Naive thymus-derived CD4-positive, alpha-beta T cell (primary cell): ENCODE measurements around the gene SAMD1. TPM values are rescaled to one million over a fixed set of nuclear protein-coding genes. Genes with fewer than 3 reads are reported as not detected.

Source experiments
- ATAC-seq: fragments of 150-1000 bp; cut with Tn5 transposase; 2 replicates; pipeline ENCODE4 v1.10.0; 2021; ENCODE audit warnings: mild to moderate bottlenecking, moderate library complexity
- CTCF ChIA-PET: fragments of 350-600 bp; sonication (Branson Sonifier 250); formaldehyde crosslinking; loops from one replicate; lab custom pipeline; 2021; ENCODE audit warnings: antibody characterized with exemption; lab: Charles Lee
- POLR2A ChIA-PET: fragments of 350-600 bp; sonication (Branson Sonifier 250); formaldehyde crosslinking; loops from one replicate; lab custom pipeline; 2021; ENCODE audit warnings: antibody characterized with exemption, inconsistent platforms; lab: Charles Lee
- DNase-seq, 9 donors: peaks; one replicate each; pipeline versions ENCODE4 v3.0.0 to v3.0.0-alpha.2; 2020 to 2022; ENCODE audit warnings: mixed read lengths in 1 of 9
- H3K27ac ChIP-seq: one replicate; pipeline ENCODE4 v1.7.0; 2013; ENCODE audit warnings: mild to moderate bottlenecking, low read depth, low read length, moderate library complexity
- H3K27me3 ChIP-seq, 2 donors: one replicate each; pipeline ENCODE4 v1.7.0; 2013; ENCODE audit warnings: low read length in 2 of 2, mild to moderate bottlenecking in 2 of 2, moderate library complexity in 2 of 2; ENCODE audit not compliant: control insufficient read depth in 2 of 2, insufficient read depth in 2 of 2
- H3K36me3 ChIP-seq, 3 experiments: 1 replicate in 2 of 3; 2 replicates in 1 of 3; pipeline ENCODE4 v1.7.0; 2013; ENCODE audit warnings: low read length in 3 of 3, mild to moderate bottlenecking in 3 of 3, moderate library complexity in 1 of 3; ENCODE audit not compliant: insufficient read depth in 3 of 3, control insufficient read depth in 2 of 3
- H3K4me1 ChIP-seq, 2 donors: one replicate each; pipeline ENCODE4 v1.7.0; 2013; ENCODE audit warnings: low read length in 2 of 2, mild to moderate bottlenecking in 2 of 2, moderate library complexity in 1 of 2; ENCODE audit not compliant: control insufficient read depth in 2 of 2, insufficient read depth in 2 of 2
- H3K4me3 ChIP-seq: 2 replicates; pipeline ENCODE4 v1.7.0; 2013; ENCODE audit warnings: mild to moderate bottlenecking, low read length
- H3K9me3 ChIP-seq, 3 experiments: 1 replicate in 2 of 3; 2 replicates in 1 of 3; pipeline ENCODE4 v1.7.0; 2013; ENCODE audit warnings: low read length in 3 of 3; ENCODE audit not compliant: control insufficient read depth in 2 of 3
- H3K27ac Mint-ChIP-seq, 9 donors: one replicate each; pipeline ENCODE4 v1.8.0; 2020 to 2022; ENCODE audit warnings: mixed read lengths in 9 of 9, mild to moderate bottlenecking in 8 of 9, moderate library complexity in 5 of 9, inconsistent platforms in 2 of 9
- H3K27me3 Mint-ChIP-seq, 5 donors: one replicate each; pipeline ENCODE4 v1.8.0; 2021 to 2022; ENCODE audit warnings: mixed read lengths in 5 of 5, mild to moderate bottlenecking in 1 of 5
- H3K36me3 Mint-ChIP-seq, 5 donors: one replicate each; pipeline ENCODE4 v1.8.0; 2020 to 2022; ENCODE audit warnings: mixed read lengths in 5 of 5, mild to moderate bottlenecking in 3 of 5, inconsistent platforms in 1 of 5
- H3K4me1 Mint-ChIP-seq, 7 donors: one replicate each; pipeline ENCODE4 v1.8.0; 2020 to 2022; ENCODE audit warnings: mixed read lengths in 7 of 7, mild to moderate bottlenecking in 3 of 7, inconsistent platforms in 1 of 7
- H3K4me3 Mint-ChIP-seq, 10 donors: one replicate each; pipeline ENCODE4 v1.8.0; 2020 to 2022; ENCODE audit warnings: mild to moderate bottlenecking in 10 of 10, mixed read lengths in 10 of 10, moderate library complexity in 6 of 10, inconsistent platforms in 2 of 10
- H3K9me3 Mint-ChIP-seq, 11 donors: one replicate each; pipeline ENCODE4 v1.8.0; 2020 to 2022; ENCODE audit warnings: mixed read lengths in 11 of 11, mild to moderate bottlenecking in 4 of 11, inconsistent platforms in 1 of 11, moderate library complexity in 1 of 11
- intact Hi-C, 2 donors: fragments of 100-400 bp; cut with micrococcal nuclease; formaldehyde crosslinking; loops; one replicate each; pipeline ENCODE4 v1.15.1; 2023
- polyA plus RNA-seq, 2 donors: library from polyadenylated mRNA; unstranded; fragments of 300-500 nt; fragmentation: Illumina TruSeq; gene quantifications; one replicate each; pipeline ENCODE4 v1.2.3, GENCODE V29; 2021
- total RNA-seq, 6 experiments: library from RNA in 5 of 6; stranded (reverse) in 5 of 6; gene quantifications; 1 replicate in 5 of 6; 2 replicates in 1 of 6; pipeline ENCODE4 v1.2.3 and lab custom pipeline; 2021 to 2026

Gene SAMD1
- total and polyA plus RNA-seq, 7 experiments from 2014 or later: 3.0 to 87.3 (median 48.2) TPM

GRCh38 chr19:14089412-14089661 is 1.2 kb downstream of the SAMD1 start:
- peaks cover 0 to 14% (median 0%) of the 10 kb centered on the region in 3 experiments for H3K36me3 ChIP-seq
- H3K4me3 Mint-ChIP-seq: peak overlapping the region; percentile 64 to 97 (median 82)
- ATAC-seq (no peak), DNase-seq (peak in 3 of 9 donors; percentile 31 to 41 (median 41))
- intact Hi-C loops: loop anchor here in 1 of 2 donors (10.0 kb wide), 1 partner anchor 315 kb away; the partner anchor contains the start of gene C19orf53
- H3K27me3 ChIP-seq: no peaks in the 10 kb centered on the region
- no peak overlapping the region for H3K27ac ChIP-seq
- ChIA-PET CTCF (no interaction called here), POLR2A (interaction anchor here (0.6 to 2.1 kb wide), 4 partner anchors 14 to 319 kb away, joined by 3 to 9 read pairs (median 4); partner anchors contain the start of genes ASF1B and IL27RA)
- no peaks in the 10 kb centered on the region for H3K27me3 Mint-ChIP-seq
- H3K36me3 Mint-ChIP-seq: peaks cover 4 to 23% (median 7%) of the 10 kb centered on the region in 5 donors
- H3K27ac Mint-ChIP-seq: peak overlapping the region; percentile 44 to 95 (median 82)
- H3K9me3 ChIP-seq: peaks cover 0 to 8% (median 0%) of the 10 kb centered on the region in 3 experiments
- H3K4me1 Mint-ChIP-seq: peaks cover 11 to 17% (median 14%) of the 10 kb centered on the region in 7 donors
- no peak overlapping the region for H3K4me3 ChIP-seq
- H3K9me3 Mint-ChIP-seq: peaks cover 0 to 13% (median 3%) of the 10 kb centered on the region in 11 donors
- H3K4me1 ChIP-seq: peaks cover 8 to 10% of the 10 kb centered on the region in 2 donors

- POLR2A ChIA-PET: interaction anchor here (0.6 to 2.1 kb wide), 4 partner anchors 13 to 318 kb away, joined by 3 to 9 read pairs (median 4); partner anchors contain the start of genes ASF1B and IL27RA
These were observed 1.7 kb downstream of the SAMD1 start for GRCh38 chr19:14088634-14089411.

GRCh38 chr19:14086098-14086497 is 4.5 kb downstream of the SAMD1 start:
- H3K4me3 ChIP-seq: no peak overlapping the region
- ATAC-seq: no peak
- H3K27me3 ChIP-seq: no peaks in the 10 kb centered on the region
- Mint-ChIP-seq H3K27me3 (no peaks in the 10 kb centered on the region), H3K27ac (no peak overlapping the region), H3K9me3 (peaks cover 0 to 3% (median 0%) of the 10 kb centered on the region in 11 donors), H3K4me1 (peaks cover 5 to 20% (median 16%) of the 10 kb centered on the region in 7 donors), H3K4me3 (no peak overlapping the region), H3K36me3 (peaks cover 3 to 9% (median 4%) of the 10 kb centered on the region in 5 donors)
- no peak for DNase-seq
- POLR2A ChIA-PET: no interaction called here
- intact Hi-C loops: loop anchor here in 1 of 2 donors (10.0 kb wide), 1 partner anchor 311 kb away; the partner anchor contains the start of gene C19orf53
- CTCF ChIA-PET: interaction anchor here (0.6 kb wide), 1 partner anchor 302 kb away, joined by 3 read pairs; no protein-coding TSS in a partner anchor
- H3K27ac ChIP-seq: no peak overlapping the region
- H3K9me3 ChIP-seq: no peaks in the 10 kb centered on the region
- peaks cover 0 to 11% of the 10 kb centered on the region in 2 donors for H3K4me1 ChIP-seq
- peaks cover 0 to 11% (median 0%) of the 10 kb centered on the region in 3 experiments for H3K36me3 ChIP-seq

More at GRCh38 chr19:14088634-14089411, 1.7 kb downstream of the SAMD1 start:
- CTCF ChIA-PET: interaction anchor here (0.5 to 1.3 kb wide), 3 partner anchors 11 to 251 kb away, joined by 3 to 10 read pairs (median 3); no protein-coding TSS in a partner anchor
- H3K36me3 ChIP-seq: peaks cover 0 to 14% (median 0%) of the 10 kb centered on the region in 3 experiments
- peaks cover 8 to 10% of the 10 kb centered on the region in 2 donors for H3K4me1 ChIP-seq
- no peaks in the 10 kb centered on the region for H3K27me3 ChIP-seq
- H3K27ac ChIP-seq: no peak overlapping the region
- Mint-ChIP-seq H3K4me1 (peaks cover 11 to 17% (median 14%) of the 10 kb centered on the region in 7 donors), H3K9me3 (peaks cover 0 to 13% (median 3%) of the 10 kb centered on the region in 11 donors), H3K27me3 (no peaks in the 10 kb centered on the region), H3K27ac (peak overlapping the region; percentile 44 to 95 (median 82)), H3K4me3 (peak overlapping the region; percentile 64 to 97 (median 82)), H3K36me3 (peaks cover 4 to 22% (median 7%) of the 10 kb centered on the region in 5 donors)
- ATAC-seq (no peak), DNase-seq (no peak)
- intact Hi-C loops: loop anchor here in 1 of 2 donors (10.0 kb wide), 1 partner anchor 314 kb away; the partner anchor contains the start of gene C19orf53
- H3K4me3 ChIP-seq: no peak overlapping the region
- peaks cover 0 to 8% (median 0%) of the 10 kb centered on the region in 3 experiments for H3K9me3 ChIP-seq

- Mint-ChIP-seq H3K9me3 (peaks cover 0 to 2% (median 0%) of the 10 kb centered on the region in 11 donors), H3K27me3 (no peaks in the 10 kb centered on the region), H3K36me3 (peaks cover 3 to 9% (median 4%) of the 10 kb centered on the region in 5 donors), H3K4me1 (peaks cover 6 to 27% (median 20%) of the 10 kb centered on the region in 7 donors), H3K4me3 (peak within 1 kb of the TSS in 1 of 10 donors; percentile 58), H3K27ac (peak within 1 kb of the TSS in 3 of 9 donors; percentile 21 to 30 (median 23))
- CTCF ChIA-PET: interaction anchor here (0.6 kb wide), 1 partner anchor 40 kb away, joined by 5 read pairs; no protein-coding TSS in a partner anchor
- Histone ChIP-seq H3K9me3 (no peaks in the 10 kb centered on the region), H3K4me1 (peaks cover 5 to 17% of the 10 kb centered on the region in 2 donors), H3K27ac (no peak within 1 kb of the TSS), H3K27me3 (no peaks in the 10 kb centered on the region), H3K4me3 (no peak within 1 kb of the TSS), H3K36me3 (peaks cover 0 to 11% (median 0%) of the 10 kb centered on the region in 3 experiments)
- intact Hi-C loops: loop anchor here in 1 of 2 donors (10.0 kb wide), 1 partner anchor 311 kb away; the partner anchor contains the start of gene C19orf53
- DNase-seq (no peak), ATAC-seq (no peak)
- POLR2A ChIA-PET: interaction anchor here (1.0 kb wide), 1 partner anchor 330 kb away, joined by 3 read pairs; no protein-coding TSS in a partner anchor
These were observed 5.1 kb downstream of the SAMD1 start, which contains the start of gene C19orf67 for GRCh38 chr19:14085309-14085995. TSS of gene C19orf67 (minus strand) at chr19:14085783. CDS start at chr19:14085627, 156 bp downstream.

- no peaks in the 10 kb centered on the region for H3K36me3 Mint-ChIP-seq
- H3K27ac Mint-ChIP-seq: peak overlapping the region in 4 of 9 donors; percentile 59 to 86 (median 68)
- DNase-seq (no peak), ATAC-seq (no peak)
- peak overlapping the region; percentile 51 to 95 (median 81) for H3K4me3 Mint-ChIP-seq
- H3K4me1 Mint-ChIP-seq: peaks cover 0 to 27% (median 17%) of the 10 kb centered on the region in 7 donors
- CTCF ChIA-PET: interaction anchor here (0.7 to 1.2 kb wide), 3 partner anchors 34 to 57 kb away, joined by 3 to 4 read pairs (median 3); no protein-coding TSS in a partner anchor
- H3K27me3 Mint-ChIP-seq: no peaks in the 10 kb centered on the region
- POLR2A ChIA-PET: interaction anchor here (0.6 to 3.3 kb wide), 4 partner anchors 9 to 53 kb away, joined by 4 to 24 read pairs (median 5); partner anchors contain the start of gene ASF1B
- H3K4me3 ChIP-seq: no peak overlapping the region
- H3K9me3 Mint-ChIP-seq: peaks cover 0 to 1% (median 0%) of the 10 kb centered on the region in 11 donors
- peaks cover 5 to 15% of the 10 kb centered on the region in 2 donors for H3K4me1 ChIP-seq
- H3K36me3 ChIP-seq: no peaks in the 10 kb centered on the region
- H3K27me3 ChIP-seq: no peaks in the 10 kb centered on the region
- no peak overlapping the region for H3K27ac ChIP-seq
- H3K9me3 ChIP-seq: no peaks in the 10 kb centered on the region
- intact Hi-C loops: loop anchor here (5.0 to 10.0 kb wide), 4 partner anchors 35 to 965 kb away; partner anchors contain the start of genes NACC1 (in 2 of the 2), TRMT1 (in 2 of the 2), ADGRL1 (in 1 of the 2) and C19orf53 (in 1 of the 2)
These were observed 7.9 kb downstream of the SAMD1 start for GRCh38 chr19:14082675-14082960.
